HG02970 (cell line): ENCODE data around the gene SCN10A.

Experiments
- ATAC-seq: cut with Tn5 transposase; IDR thresholded peaks from one replicate; pipeline ENCODE4 v1.9.1; 2021; ENCODE audit warnings: mild to moderate bottlenecking, moderate library complexity, moderate number of reproducible peaks; ENCODE audit not compliant: unreplicated experiment, low FRiP score

SCN10A gene

GRCh38 chr3:38792983-38793382, 23.0 kb downstream of the SCN10A start:
- no peak for ATAC-seq

- ATAC-seq: no peak
Observed at GRCh38 chr3:38782148-38782547, 33.9 kb downstream of the SCN10A start.

- no peak for ATAC-seq
Observed at GRCh38 chr3:38773528-38773927, 42.5 kb downstream of the SCN10A start.

GRCh38 chr3:38763569-38763968, 52.4 kb downstream of the SCN10A start:
- no peak for ATAC-seq

- ATAC-seq: no peak
Observed at GRCh38 chr3:38758557-38758956, 57.5 kb downstream of the SCN10A start.

- no peak for ATAC-seq
Observed at GRCh38 chr3:38757721-38758120, 58.3 kb downstream of the SCN10A start.

- no peak for ATAC-seq
Observed at GRCh38 chr3:38756892-38757291, 59.1 kb downstream of the SCN10A start.

- ATAC-seq: no peak
Observed at GRCh38 chr3:38755130-38755529, 60.9 kb downstream of the SCN10A start.

GRCh38 chr3:38746641-38747040, 69.4 kb downstream of the SCN10A start:
- no peak for ATAC-seq

- no peak for ATAC-seq
Observed at GRCh38 chr3:38743043-38743442, 73.0 kb downstream of the SCN10A start.

GRCh38 chr3:38742550-38742949, 73.5 kb downstream of the SCN10A start:
- ATAC-seq: no peak

- ATAC-seq: no peak
Observed at GRCh38 chr3:38740537-38740936, 75.5 kb downstream of the SCN10A start.

GRCh38 chr3:38739931-38740330, 76.1 kb downstream of the SCN10A start:
- ATAC-seq: no peak

GRCh38 chr3:38739396-38739689, 76.7 kb downstream of the SCN10A start:
- no peak for ATAC-seq

- ATAC-seq: no peak
Observed at GRCh38 chr3:38738630-38739395, 77.2 kb downstream of the SCN10A start.

GRCh38 chr3:38731522-38731921, 84.5 kb downstream of the SCN10A start:
- no peak for ATAC-seq

GRCh38 chr3:38730281-38730680, 85.7 kb downstream of the SCN10A start:
- ATAC-seq: no peak

- no peak for ATAC-seq
Observed at GRCh38 chr3:38728008-38728407, 88.0 kb downstream of the SCN10A start.

- ATAC-seq: no peak
Observed at GRCh38 chr3:38726751-38727150, 89.3 kb downstream of the SCN10A start.

- no peak for ATAC-seq
Observed at GRCh38 chr3:38725726-38726419, 90.1 kb downstream of the SCN10A start.

- no peak for ATAC-seq
Observed at GRCh38 chr3:38724392-38724736, 91.7 kb downstream of the SCN10A start.
